GM21529 (cell line): ENCODE data around the gene TACR2.

Source experiments
- ATAC-seq: cut with Tn5 transposase; IDR thresholded peaks from one replicate; pipeline ENCODE4 v1.9.1; 2021; ENCODE audit not compliant: unreplicated experiment

The TACR2 gene

GRCh38 chr10:69416695-69417094 lies at the start of gene TACR2:
Gene TACR2, minus strand, starts transcription at chr10:69416918. Its CDS starts 595 bp downstream, at chr10:69416323.
- ATAC-seq = no peak

- ATAC-seq = no peak
Observed at GRCh38 chr10:69466158-69466490, 49.4 kb upstream of the TACR2 start.

GRCh38 chr10:69465457-69466157 lies 48.9 kb upstream of the TACR2 start:
- ATAC-seq = no peak

- ATAC-seq = no peak
Observed at GRCh38 chr10:69464801-69465401, 48.2 kb upstream of the TACR2 start.

GRCh38 chr10:69464401-69464800 lies 47.7 kb upstream of the TACR2 start:
- no peak for ATAC-seq

- no peak for ATAC-seq
Observed at GRCh38 chr10:69463886-69464285, 47.2 kb upstream of the TACR2 start.

- no peak for ATAC-seq
Observed at GRCh38 chr10:69461243-69462025, 44.7 kb upstream of the TACR2 start.

GRCh38 chr10:69460576-69461242 lies 44.0 kb upstream of the TACR2 start:
- ATAC-seq = no peak

- ATAC-seq = no peak
Observed at GRCh38 chr10:69459893-69460575, 43.3 kb upstream of the TACR2 start.

GRCh38 chr10:69459101-69459790 lies 42.5 kb upstream of the TACR2 start:
- ATAC-seq = no peak

- ATAC-seq = no peak
Observed at GRCh38 chr10:69458430-69459100, 41.8 kb upstream of the TACR2 start.

GRCh38 chr10:69457771-69458237 lies 41.1 kb upstream of the TACR2 start:
- no peak for ATAC-seq

- ATAC-seq = no peak
Observed at GRCh38 chr10:69456880-69457693, 40.4 kb upstream of the TACR2 start.

GRCh38 chr10:69455006-69455763 lies 38.5 kb upstream of the TACR2 start:
- ATAC-seq = no peak

- ATAC-seq = no peak
Observed at GRCh38 chr10:69453795-69454194, 37.1 kb upstream of the TACR2 start.

- ATAC-seq = no peak
Observed at GRCh38 chr10:69452676-69453415, 36.1 kb upstream of the TACR2 start.

GRCh38 chr10:69451784-69452251 lies 35.1 kb upstream of the TACR2 start:
- peak; percentile 10 for ATAC-seq
